Fibroblast of villous mesenchyme (primary cell): ENCODE measurements around the gene PRR20A. TPM values are rescaled to one million over a fixed set of nuclear protein-coding genes. Genes with fewer than 3 reads are reported as not detected.
"Not testable (repeated sequence)": the region's sequence is repeated elsewhere in the genome, so short reads cannot be mapped to it uniquely, and the experiment has no call there.

Source experiments
- DNase-seq: peaks from one replicate; pipeline ENCODE4 v3.0.0-alpha.2; 2010; ENCODE audit warnings: low read depth
- H3K4me3 ChIP-seq: 2 replicates; pipeline ENCODE4 v1.5.1; 2011; ENCODE audit warnings: low read depth, mild to moderate bottlenecking, low read length
- CTCF ChIP-seq: IDR thresholded peaks from 2 replicates; pipeline ENCODE4 v1.5.1; 2012; ENCODE audit warnings: low read depth, mild to moderate bottlenecking, low read length; ENCODE audit not compliant: insufficient read depth
- total RNA-seq: library from RNA; depleted of rRNA; stranded (reverse); fragments of >200 nt; gene quantifications from 2 replicates; pipeline ENCODE4 v1.2.3, GENCODE V29; 2012

Gene PRR20A
- not detected in 2 replicates for total RNA-seq

GRCh38 chr13:57140235-57140968 lies at the start of gene PRR20A:
Gene PRR20A, plus strand, starts transcription at chr13:57140918. Its CDS starts 387 bp downstream, at chr13:57141305.
- not testable (repeated sequence) for DNase-seq, H3K4me3 ChIP-seq

GRCh38 chr13:57114945-57115344 lies 25.8 kb upstream of the PRR20A start:
- no peak overlapping the region for H3K4me3 ChIP-seq
- TF ChIP-seq CTCF = no peak
- DNase-seq = no peak

- no peak for TF ChIP-seq CTCF
- no peak overlapping the region for H3K4me3 ChIP-seq
- no peak for DNase-seq
Measured at GRCh38 chr13:57123681-57124080, 17.0 kb upstream of the PRR20A start.

GRCh38 chr13:57128909-57129308 lies 11.8 kb upstream of the PRR20A start:
- DNase-seq = no peak
- H3K4me3 ChIP-seq = no peak overlapping the region
- no peak for TF ChIP-seq CTCF

- H3K4me3 ChIP-seq = no peak overlapping the region
- no peak for TF ChIP-seq CTCF
- DNase-seq = no peak
Measured at GRCh38 chr13:57136093-57136492, 4.6 kb upstream of the PRR20A start.

- DNase-seq = no peak
- no peak for TF ChIP-seq CTCF
- H3K4me3 ChIP-seq = no peak overlapping the region
Measured at GRCh38 chr13:57137585-57137984, 3.1 kb upstream of the PRR20A start.

- H3K4me3 ChIP-seq = no peak overlapping the region
- DNase-seq = no peak
- TF ChIP-seq CTCF = no peak
Measured at GRCh38 chr13:57138988-57139387, 1.7 kb upstream of the PRR20A start.

GRCh38 chr13:57139781-57140180 lies 937 bp upstream of the PRR20A start:
- H3K4me3 ChIP-seq, DNase-seq: not testable (repeated sequence)

GRCh38 chr13:57147188-57147587 lies 6.5 kb downstream of the PRR20A start, which contains the start of gene PRR20B:
Gene PRR20B, plus strand, starts transcription at chr13:57147488. Its CDS starts 387 bp downstream, at chr13:57147875.
- not testable (repeated sequence) for H3K4me3 ChIP-seq, DNase-seq

- H3K4me3 ChIP-seq, DNase-seq: not testable (repeated sequence)
Measured at GRCh38 chr13:57148106-57148505, 7.4 kb downstream of the PRR20A start.

GRCh38 chr13:57153761-57154160 lies 13.0 kb downstream of the PRR20A start, which contains the start of gene PRR20C:
Gene PRR20C, plus strand, starts transcription at chr13:57154061. Its CDS starts 387 bp downstream, at chr13:57154448.
- not testable (repeated sequence) for DNase-seq, H3K4me3 ChIP-seq
